NCI-H2029 treated with DMSO at 0.1 percent for 48 hours (cell line): ENCODE measurements around the gene AS3MT.
"Not testable (repeated sequence)": the region's sequence is repeated elsewhere in the genome, so short reads cannot be mapped to it uniquely, and the experiment has no call there.

ENCODE experiments used
- DNase-seq: peaks from one replicate; lab custom pipeline; 2025; lab: John Stamatoyannopoulos, UW

The AS3MT gene

DNA sequence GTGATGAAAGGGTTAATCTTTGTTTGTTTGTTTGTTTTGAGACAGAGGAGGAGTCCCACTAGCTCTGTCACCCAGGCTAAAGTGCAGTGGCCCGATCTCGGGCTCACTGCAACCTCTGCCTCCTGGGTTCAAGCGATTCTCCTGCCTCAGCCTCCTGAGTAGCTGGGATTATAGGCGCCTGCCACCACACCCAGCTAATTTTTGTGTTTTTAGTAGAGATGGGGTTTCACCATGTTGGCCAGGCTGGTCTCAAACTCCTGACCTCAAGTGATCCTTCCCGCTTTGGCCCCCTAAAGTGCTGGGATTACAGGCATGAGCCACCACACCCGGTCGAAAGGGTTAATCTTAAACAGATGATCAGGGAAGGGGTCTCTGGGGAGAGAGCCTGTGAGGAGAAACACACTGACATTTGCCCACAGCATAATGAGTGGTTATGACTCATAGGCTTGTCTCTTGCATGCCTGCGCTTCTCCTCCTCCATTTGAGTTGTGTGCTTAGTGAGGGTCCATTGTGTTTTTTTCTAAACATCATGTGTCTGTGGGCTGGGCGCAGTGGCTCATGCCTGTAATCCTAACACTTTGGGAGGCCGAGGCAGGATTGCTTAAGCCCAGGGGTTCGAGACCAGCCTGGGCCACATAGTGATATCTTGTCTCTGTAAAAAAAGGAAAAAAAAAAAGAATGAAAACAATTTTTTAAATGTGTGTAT is 13.4 kb upstream of the AS3MT start:
- DNase-seq, result not testable (repeated sequence)

DNA sequence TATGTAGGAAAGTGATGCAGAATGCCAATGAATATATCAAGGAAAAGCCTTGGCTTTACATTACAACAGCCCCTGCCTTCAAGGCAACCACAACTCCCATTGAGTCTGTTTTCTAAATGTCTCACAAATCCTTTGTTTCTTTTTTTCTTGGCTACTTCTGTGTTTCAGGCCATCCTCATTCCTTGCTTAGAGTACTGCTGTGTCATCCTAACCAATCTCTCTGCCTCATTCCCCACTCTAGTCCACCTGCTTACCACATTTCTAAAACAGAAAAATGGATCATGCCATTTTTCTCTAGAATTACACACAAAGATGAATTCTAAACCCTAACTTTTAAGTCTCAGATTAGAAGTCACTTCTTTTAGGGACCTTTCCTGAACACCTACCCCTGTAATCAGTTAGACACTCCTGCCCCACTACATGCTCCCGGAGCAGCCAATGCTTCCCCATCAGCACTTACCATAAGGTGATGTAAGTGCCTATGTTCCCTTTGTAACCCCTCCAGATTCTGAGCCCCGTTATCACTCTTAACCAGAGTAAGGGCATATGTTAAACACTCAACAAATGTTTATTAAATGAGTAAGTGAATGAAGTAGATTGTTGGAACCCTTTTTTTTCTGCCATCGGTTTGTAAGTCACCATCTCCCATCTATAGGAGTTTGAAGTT is 12.4 kb upstream of the AS3MT start:
- no peak for DNase-seq

DNA sequence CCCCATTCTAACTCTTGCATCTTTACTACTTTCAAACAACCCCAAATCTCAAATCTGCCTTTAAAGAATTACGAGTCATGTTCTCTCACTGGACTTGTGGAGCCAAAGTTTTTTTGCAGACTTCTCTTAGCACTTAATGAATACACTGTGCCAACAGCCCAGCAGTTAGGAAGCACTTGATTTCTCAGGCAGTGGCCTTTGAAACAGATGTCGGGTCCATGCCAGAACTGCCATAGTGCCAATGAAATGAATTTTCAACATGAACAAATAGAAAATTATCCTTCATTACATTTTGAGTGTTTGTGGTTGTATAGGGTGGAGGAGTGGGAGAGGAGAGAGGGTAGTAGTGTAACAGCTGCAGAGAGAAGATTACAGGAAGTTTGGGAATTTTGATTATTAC is 9.4 kb upstream of the AS3MT start:
- no peak for DNase-seq

DNA sequence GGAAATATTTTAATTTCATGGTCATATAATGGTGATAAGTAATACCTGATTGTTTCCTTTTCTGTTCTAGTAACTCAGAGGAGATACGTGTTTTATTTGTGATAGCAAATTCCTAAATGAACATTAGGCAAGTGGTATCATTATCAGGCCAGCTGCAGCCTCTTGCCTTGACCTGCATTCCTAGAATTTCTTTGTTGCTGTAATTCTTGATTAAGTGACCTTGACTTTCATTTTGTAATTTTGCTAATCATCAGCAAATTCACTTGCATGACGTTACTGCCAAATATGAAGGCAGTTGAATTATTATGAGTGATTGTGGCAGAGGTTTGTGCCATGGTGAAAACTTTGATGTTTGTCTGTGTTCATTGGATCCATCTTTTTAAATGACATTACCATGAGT is 5.6 kb upstream of the AS3MT start:
- DNase-seq, result no peak

DNA sequence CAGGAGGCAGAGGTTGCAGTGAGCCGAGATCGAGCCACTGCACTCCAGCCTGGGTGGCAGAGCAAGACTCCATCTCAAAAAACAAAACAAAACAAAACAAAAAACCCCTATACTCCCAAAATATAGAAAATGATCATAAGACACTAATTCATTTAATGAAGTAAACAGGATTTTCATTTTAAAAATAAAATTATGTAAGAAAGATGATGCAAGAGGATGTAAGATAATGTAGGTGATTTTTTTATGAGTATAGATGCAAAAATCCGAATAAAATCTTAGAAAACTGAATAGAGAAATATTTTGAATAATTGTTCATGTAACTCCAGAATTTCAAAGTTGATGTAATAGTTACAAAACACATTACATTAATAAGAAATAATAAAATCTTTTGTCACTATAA is 3.6 kb upstream of the AS3MT start:
- no peak for DNase-seq

DNA sequence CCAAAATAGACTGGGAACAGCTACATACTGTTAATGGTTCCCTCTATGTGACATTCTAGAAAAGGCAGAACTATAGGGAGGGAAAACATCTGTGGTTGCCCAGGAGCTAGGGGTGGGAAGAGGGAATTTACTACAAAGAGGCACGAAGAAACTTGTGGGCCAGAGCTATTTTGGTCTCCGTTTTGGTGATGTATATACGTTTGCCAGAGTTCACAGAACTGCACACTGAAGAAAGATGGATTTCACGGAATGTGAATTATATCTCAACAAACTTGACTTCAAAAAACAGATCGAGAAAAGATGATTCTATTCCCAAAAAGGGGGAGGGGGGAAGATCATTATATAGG is 386 bp upstream of the AS3MT start:
- no peak for DNase-seq

DNA sequence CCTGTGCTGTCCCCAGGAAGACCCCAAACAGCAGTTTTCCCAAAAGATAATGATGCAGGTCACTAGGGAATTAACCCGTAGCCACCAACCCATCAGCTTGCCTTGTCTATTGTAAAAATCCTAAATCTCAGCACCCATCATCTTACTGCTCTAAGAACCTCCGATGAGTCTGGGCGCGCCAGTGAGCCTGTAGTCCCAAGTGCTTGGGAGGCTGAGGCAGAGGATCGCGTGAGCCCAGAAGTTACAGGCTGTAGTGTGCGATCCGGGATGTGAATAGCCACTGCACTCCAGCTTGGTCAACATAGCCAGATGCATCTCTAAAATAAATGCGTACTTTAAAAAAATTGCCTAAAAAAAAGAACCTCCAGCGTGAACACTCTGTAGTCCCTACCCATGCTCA is 951 bp downstream of the AS3MT start:
- DNase-seq, result no peak

DNA sequence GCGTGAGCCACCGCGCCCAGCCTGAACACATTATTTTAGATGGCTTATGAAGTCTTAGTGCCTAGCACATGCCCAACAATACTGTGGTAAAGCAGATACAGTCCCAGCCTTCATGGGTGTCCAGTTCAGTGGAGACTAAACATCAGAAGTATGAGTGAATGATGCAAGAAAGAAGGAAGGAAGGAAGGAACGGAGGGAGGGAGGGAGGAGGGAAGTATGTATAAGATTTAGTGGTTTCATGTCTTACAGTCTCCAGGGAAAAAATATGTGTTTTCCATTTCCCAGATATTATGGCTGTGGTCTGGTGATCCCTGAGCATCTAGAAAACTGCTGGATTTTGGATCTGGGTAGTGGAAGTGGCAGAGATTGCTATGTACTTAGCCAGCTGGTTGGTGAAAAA is 2.9 kb downstream of the AS3MT start:
- DNase-seq, result no peak

DNA sequence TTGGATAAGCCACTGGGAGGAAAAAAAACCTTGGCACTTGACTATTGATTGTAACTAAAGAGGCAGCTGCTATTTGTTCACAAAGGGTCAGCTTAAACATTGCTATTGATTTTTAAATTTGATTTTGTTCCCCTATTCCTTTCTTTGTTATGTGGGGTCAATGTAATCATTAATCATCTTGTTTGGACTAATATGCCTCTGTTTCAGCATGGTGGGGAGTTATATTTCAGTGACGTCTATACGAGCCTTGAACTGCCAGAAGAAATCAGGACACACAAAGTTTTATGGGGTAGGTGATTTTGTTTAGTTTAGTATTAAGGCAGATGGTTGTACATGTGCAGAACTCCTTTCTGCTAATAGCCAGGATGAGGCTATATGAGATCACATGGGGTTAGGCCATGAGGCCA is 7.5 kb downstream of the AS3MT start:
- no peak for DNase-seq

DNA sequence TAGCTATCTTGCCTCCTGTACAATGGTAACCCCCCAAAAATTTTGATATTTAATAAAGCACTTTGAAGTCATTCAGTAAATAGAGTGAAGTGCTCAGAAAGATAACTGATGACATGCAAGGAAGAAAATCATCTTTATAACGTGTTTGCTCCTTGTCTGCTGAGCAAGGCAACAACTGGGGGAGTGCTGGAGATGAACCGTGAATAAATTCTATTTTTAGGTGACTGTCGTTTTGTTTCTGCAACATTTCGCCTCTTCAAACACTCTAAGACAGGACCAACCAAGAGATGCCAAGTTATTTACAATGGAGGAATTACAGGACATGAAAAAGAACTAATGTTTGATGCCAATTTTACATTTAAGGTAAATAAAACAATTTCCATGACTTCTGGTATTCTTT is 9.4 kb downstream of the AS3MT start:
- DNase-seq, result no peak

DNA sequence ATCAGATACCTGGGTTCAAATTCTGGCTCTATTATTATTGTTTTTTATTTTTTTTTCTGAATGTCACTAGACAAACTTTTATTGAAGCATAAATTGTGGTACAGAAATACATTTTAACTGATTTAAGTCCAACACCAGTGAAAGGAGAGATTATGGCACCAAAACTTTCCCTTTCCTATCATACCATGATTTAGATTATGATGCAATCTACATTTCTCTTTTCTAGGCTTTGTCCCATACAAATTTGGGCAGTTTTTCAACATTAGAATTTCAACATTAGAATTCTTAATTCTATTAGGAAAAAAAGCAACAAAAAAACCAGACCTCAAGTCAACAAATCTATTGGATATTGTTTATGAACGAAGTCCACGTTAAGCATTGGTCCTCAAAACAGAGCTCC is 11.0 kb downstream of the AS3MT start:
- no peak for DNase-seq

DNA sequence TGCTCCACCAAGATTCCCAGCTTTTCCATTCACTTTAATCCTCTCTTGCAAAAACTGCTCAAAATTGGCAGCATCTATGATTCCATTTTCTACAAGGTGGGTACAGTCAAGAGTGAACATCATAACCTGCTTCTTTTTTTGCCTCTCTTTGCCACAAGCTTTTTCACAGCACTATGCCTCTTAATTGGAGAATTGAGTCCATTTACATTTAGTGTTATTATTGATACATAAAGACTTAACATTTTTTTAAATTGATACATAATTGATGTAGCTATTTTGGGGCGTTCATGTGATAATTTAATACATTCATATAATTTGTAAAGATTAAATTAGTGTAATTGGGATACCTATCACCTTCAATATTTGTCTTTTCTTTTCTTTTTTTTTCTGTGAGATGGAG is 18.8 kb downstream of the AS3MT start:
- DNase-seq, result no peak

DNA sequence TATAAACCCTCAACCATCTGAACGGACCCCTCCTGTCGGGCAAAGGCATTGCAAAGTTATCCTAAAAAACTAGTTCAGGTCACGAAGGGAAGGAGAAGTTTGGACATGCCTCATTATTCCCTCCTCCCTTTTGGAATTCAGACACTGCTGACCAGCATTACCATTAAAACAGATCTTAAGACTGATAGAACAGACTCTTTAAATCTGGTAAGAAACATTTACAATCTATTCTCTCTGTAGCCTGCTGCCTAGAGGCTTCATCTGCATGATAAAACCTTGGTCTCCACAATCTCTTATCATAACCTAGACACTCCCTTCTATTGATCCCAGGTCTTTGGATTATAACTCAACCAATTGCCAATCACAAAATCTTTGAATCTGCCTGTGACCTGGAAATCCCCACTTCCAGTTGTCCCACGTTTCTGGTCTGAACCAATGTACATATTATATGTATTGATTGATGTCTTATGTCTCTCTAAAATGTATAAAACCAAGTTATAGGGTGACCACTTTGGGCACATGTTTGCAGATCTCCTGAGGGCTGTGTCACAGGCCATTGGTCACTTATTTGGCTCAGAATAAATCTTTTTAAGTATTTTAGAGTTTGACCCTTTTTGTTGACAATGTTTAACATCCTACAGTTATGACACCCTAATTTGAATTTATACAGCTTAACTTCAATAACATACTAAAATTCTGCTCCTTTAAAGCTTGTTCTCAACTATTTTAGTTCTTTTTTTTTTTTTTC is 25.4 kb downstream of the AS3MT start:
- DNase-seq, result no peak

DNA sequence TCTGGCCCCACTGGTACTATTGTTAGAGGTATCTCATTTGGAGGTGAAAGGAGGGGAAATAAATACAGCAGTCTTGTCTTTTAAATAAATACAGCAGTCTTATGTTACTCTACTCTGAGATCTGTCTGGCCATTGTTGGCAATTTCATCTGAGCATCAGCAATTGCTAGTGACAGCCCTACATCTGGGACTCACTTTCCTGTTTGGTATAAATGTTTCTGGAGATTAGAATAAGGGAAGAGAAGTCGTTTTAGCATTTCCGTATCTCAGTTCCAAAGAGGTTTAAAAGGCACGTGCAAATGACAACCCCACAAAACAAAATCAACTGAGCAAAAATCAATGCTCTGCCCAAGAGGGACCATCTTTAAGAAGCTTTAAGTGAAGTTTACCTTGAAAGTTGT is 30.7 kb downstream of the AS3MT start:
- DNase-seq, result no peak

DNA sequence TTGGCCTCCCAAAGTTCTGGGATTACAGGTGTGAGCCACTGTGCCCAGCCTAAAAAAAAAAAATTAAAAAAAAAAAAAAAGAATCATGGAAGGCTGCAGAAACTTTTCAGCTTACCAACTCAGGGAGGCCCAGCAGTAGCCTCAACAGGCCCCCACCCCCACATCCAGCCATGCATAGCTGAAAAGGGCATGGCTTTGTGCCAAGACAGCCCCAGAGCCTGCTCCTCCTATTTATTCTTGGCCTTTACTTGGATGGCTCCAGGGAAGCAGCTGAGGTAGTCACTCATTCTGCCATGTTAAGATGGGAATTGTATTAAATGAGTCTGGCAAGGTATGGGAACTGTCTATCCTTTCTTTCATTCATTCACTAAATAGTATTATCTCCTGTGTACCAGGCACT is 35.1 kb downstream of the AS3MT start:
- no peak for DNase-seq

DNA sequence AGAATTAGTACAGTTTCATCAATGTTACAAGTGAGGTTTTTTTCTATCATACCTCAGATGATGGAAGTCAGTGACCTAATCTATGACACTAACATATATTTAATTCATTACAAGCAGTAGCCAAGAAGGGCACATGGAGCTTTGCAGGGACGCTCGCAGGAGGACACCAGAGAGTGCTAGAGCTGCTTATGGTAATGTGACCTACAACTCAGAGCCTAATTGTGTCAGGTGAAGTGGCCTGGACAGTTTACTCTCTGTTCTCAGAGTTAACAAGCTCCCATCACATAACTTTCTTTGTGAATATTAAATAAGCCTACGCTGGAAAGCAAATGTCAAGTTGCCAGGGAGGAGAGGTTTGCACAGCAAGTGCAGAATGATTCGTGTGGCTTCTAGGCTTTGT is 37.2 kb downstream of the AS3MT start:
- no peak for DNase-seq

DNA sequence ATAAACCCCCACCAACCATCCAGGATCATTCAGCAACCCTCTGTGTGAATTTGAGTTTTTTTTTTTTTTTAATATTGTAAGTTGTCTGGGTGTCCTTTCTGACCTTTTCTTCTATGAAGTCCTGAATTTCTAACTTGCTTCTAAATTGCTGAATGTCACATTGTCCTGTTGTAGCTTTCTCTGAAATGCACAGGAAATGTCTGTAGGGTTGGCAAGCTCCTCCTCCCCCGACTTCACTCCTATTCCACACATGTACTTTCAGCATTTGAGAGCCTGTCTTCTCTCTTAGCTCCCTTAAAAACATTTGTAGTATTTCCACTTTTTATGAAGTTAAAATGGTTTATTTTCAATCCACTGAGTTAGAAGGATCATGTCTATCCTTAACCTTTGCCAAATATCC is 45.5 kb downstream of the AS3MT start:
- DNase-seq, result no peak

DNA sequence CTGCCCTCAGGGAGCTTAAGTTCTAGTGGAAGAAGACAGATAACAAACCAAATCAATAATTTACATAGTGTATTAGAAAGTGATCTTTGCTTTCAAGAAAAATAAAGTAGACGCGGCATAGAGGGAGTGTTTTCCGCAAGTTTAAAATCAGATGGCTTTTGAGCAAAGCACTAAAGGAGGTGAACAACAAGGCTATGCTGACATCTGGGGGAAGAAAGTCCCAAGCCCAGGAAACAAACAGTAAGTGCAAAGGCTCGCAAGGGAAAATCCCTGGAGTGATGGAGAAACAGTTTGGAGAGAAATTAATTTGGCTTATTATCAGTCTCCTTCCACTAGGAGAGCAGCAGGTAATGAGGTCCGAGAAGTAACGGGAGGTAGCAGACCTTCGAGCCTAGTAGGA is 46.9 kb downstream of the AS3MT start:
- DNase-seq, result no peak

DNA sequence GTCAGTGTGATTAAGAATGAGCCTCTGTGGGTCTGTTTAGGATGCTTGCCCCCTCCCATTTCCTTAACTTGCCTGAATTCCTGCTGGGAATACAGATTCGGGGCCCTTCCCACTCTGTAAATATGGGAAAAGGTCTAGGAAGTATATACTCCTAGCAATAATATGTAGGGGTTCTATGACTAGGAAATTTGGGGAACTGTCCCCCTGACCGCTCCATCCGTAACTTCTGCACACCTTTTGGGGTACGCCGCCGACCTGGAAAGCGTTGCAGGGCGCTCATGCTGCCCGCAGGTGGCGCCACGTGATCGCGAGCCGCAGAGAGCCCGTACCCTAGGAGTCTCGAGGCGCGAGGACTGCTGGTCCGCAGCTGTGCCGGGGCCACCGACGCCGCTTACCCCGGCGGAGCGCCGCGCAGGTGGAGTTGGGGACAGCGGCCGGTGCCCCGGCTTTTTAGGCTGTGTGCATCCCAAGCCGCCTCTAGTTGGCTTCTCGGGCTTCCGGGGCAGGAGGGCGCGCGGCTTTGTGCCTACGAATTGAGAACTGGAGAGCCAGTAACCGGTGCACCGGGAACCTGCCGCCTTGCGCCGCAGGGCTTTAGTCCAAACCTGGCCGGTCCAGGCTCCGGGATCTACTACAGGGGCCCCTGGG is 48.2 kb downstream of the AS3MT start:
- no peak for DNase-seq

DNA sequence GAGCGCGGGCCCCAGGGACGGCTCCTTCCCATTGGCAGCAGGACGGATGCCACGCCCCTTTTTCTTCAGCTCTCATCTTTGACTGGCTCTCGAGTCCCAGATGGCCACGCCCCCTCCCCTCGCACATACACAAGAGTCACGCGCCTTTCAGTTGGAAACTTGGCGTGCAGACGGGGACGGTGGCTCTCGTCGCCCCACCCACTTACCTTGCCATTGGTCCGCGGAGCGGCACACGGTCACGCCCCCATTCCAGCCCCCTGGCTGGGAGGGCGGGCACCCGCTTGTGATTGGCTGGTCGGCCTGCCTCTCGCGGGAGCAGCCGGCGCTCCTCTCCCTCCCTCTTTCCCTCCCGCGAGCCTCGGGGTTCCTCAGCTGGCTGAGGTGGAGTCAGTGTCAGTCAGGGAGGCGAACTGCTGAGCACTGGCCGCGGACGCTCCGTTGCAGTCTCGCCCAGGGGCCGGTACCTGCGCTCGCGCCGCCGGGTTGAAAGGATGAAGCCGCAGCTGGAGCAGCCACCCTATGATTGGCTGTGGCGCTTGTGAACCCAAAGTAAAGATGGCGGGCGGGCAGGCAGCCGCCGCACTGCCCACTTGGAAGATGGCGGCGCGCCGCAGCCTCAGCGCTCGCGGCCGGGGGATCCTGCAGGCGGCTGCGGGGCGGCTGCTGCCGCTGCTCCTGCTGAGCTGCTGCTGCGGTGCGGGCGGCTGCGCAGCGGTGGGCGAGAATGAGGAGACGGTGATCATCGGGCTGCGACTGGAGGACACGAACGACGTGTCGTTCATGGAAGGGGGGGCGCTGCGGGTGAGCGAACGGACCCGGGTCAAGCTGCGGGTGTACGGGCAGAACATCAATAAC is 48.9 kb downstream of the AS3MT start, which contains the start of gene CNNM2:
Gene CNNM2 (plus strand): TSS at position 333 of the 855 bp plus-strand sequence. CDS start 187 bp downstream, at position 520.
- peak; percentile 83 for DNase-seq

DNA sequence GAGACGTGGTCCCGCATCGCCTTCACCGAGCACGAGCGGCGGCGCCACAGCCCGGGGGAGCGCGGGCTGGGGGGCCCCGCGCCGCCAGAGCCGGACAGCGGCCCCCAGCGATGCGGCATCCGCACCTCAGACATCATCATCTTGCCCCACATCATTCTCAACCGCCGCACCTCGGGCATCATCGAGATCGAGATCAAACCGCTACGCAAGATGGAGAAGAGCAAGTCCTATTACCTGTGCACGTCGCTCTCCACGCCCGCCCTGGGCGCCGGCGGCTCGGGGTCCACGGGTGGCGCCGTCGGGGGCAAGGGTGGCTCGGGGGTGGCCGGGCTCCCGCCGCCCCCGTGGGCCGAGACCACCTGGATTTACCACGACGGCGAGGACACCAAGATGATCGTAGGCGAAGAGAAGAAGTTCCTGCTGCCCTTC is 49.6 kb downstream of the AS3MT start:
- DNase-seq, result no peak
